KMS-11 (cell line): Measurements from ENCODE around the gene RAB17.

Experiments used
- H2AFZ ChIP-seq: fragments of 200-600 bp; sonication (generic); 2 replicates; pipeline ENCODE4 v1.6.1; 2016; ENCODE audit warnings: antibody characterized with exemption, mixed run types, low read depth
- H3K27ac ChIP-seq: fragments of 200-600 bp; sonication (generic); 2 replicates; pipeline ENCODE4 v1.6.1; 2016; ENCODE audit warnings: mild to moderate bottlenecking, mixed run types
- H3K27me3 ChIP-seq: fragments of 200-600 bp; sonication (generic); 2 replicates; pipeline ENCODE4 v1.6.1; 2017; ENCODE audit warnings: mild to moderate bottlenecking, low read depth, mixed run types, moderate library complexity; ENCODE audit not compliant: insufficient read depth
- H3K36me3 ChIP-seq: fragments of 200-600 bp; sonication (generic); 2 replicates; pipeline ENCODE4 v1.6.1; 2017; ENCODE audit warnings: mild to moderate bottlenecking, mixed run types; ENCODE audit not compliant: insufficient read depth
- H3K4me1 ChIP-seq: fragments of 200-600 bp; sonication (generic); 2 replicates; pipeline ENCODE4 v1.6.1; 2016; ENCODE audit warnings: mild to moderate bottlenecking, low read depth, mixed run types; ENCODE audit not compliant: poor library complexity, severe bottlenecking
- H3K4me2 ChIP-seq: fragments of 200-600 bp; sonication (generic); 2 replicates; pipeline ENCODE4 v1.7.0; 2016; ENCODE audit warnings: mild to moderate bottlenecking, mixed run types
- H3K4me3 ChIP-seq: fragments of 200-600 bp; sonication (generic); IDR thresholded peaks from 2 replicates; pipeline ENCODE4 v1.6.1; 2017; ENCODE audit warnings: low read depth, low read length, mixed read lengths; ENCODE audit not compliant: insufficient read depth
- H3K79me2 ChIP-seq: fragments of 200-600 bp; sonication (generic); 2 replicates; pipeline ENCODE4 v1.6.1; 2016; ENCODE audit warnings: low read depth, mixed run types; ENCODE audit not compliant: insufficient read depth
- H3K9ac ChIP-seq: fragments of 200-600 bp; sonication (generic); 2 replicates; pipeline ENCODE4 v1.6.1; 2016; ENCODE audit warnings: mild to moderate bottlenecking, mixed run types
- H4K20me1 ChIP-seq: fragments of 200-600 bp; sonication (generic); 2 replicates; pipeline ENCODE4 v1.6.1; 2016; ENCODE audit warnings: mild to moderate bottlenecking, mixed run types; ENCODE audit not compliant: insufficient read depth
- TF ChIP-seq, protein P1 (sequence below): fragments of 200-600 bp; sonication (generic); conservative IDR thresholded peaks from 2 replicates; pipeline ENCODE4 v1.6.1; 2017; ENCODE audit warnings: low read depth, mild to moderate bottlenecking, antibody characterized with exemption, low read length, moderate library complexity, mixed read lengths

RAB17 gene

DNA sequence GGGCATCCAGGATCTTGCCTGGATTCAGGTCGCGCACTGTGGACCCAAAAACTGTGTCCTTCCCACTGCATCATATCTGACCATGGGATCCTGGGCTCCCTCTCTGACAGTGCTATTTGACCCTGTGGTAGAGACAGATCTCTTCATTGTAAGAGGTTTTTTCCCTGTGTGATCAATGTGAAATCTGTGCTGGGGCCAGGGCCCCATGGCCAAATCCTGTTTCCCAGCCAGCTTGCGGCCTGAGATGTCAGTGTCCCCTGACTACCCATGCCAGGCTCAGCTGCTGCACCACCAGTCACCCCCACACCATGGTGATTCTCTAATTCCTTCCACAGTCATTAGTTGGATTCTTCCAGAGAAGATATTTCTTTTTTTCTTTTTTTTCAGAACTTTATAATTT, 20.6 kb downstream of the RAB17 start:
- Histone ChIP-seq H4K20me1 (no peaks in the 10 kb centered on the region), H3K27me3 (no peaks in the 10 kb centered on the region), H3K4me3 (no peak overlapping the region), H2AFZ (no peak overlapping the region), H3K9ac (no peak overlapping the region), H3K27ac (no peak overlapping the region), H3K36me3 (no peaks in the 10 kb centered on the region), H3K4me1 (peaks cover 6% of the 10 kb centered on the region), H3K79me2 (no peaks in the 10 kb centered on the region), H3K4me2 (no peak overlapping the region)
- TF ChIP-seq, protein P1, sequence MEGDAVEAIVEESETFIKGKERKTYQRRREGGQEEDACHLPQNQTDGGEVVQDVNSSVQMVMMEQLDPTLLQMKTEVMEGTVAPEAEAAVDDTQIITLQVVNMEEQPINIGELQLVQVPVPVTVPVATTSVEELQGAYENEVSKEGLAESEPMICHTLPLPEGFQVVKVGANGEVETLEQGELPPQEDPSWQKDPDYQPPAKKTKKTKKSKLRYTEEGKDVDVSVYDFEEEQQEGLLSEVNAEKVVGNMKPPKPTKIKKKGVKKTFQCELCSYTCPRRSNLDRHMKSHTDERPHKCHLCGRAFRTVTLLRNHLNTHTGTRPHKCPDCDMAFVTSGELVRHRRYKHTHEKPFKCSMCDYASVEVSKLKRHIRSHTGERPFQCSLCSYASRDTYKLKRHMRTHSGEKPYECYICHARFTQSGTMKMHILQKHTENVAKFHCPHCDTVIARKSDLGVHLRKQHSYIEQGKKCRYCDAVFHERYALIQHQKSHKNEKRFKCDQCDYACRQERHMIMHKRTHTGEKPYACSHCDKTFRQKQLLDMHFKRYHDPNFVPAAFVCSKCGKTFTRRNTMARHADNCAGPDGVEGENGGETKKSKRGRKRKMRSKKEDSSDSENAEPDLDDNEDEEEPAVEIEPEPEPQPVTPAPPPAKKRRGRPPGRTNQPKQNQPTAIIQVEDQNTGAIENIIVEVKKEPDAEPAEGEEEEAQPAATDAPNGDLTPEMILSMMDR = no peak

DNA sequence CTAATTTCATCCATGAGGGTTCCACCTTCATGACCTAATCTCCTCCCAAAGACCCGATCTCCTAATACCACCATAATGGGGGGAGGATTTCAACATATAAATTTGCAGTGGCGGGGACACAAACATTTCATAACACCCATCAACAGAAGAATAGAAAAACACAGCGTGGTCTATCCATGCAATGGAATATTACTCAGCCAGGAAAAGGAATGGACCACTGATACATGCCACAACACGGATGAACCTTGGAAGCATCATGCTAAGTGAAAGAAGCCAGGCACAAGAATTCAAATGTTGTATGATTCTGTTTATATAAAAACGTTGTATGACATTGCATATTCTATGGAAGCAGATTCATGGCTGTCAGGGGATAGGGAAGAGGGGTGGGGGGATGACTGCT, 21.5 kb downstream of the RAB17 start:
- Histone ChIP-seq H3K27me3 (no peaks in the 10 kb centered on the region), H4K20me1 (no peaks in the 10 kb centered on the region), H3K4me3 (no peak overlapping the region), H2AFZ (no peak overlapping the region), H3K36me3 (no peaks in the 10 kb centered on the region), H3K9ac (no peak overlapping the region), H3K4me1 (peaks cover 6% of the 10 kb centered on the region), H3K27ac (no peak overlapping the region), H3K4me2 (no peak overlapping the region), H3K79me2 (no peaks in the 10 kb centered on the region)
- TF ChIP-seq, protein P1 = no peak

DNA sequence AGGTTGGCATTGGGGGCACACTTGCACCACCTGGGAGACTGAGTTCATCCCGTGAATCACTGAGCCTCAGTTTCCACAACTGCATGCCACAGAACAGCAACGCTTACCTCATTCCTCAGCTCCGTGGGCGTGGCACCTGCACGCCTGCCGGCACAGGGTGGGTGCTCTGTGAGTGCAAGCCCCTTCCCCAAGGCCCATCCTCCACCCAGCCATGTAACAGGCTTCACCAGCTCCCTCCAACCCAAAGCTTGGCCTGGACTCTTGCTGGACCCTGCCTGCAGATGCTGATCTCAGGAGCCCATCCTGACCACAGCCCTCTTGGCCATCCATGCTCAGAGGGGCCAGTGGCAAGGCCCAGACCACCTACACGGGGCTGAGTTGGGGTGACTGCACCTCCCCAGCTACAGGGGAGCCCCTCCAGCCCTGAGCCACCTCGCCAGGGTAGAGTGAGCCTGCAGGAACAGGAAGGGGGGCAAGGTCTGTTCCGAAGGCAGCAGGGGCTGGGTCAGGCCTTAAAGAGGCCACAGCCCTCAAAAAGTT, 22.3 kb downstream of the RAB17 start:
- no peak overlapping the region for H2AFZ ChIP-seq
- H3K27me3 ChIP-seq = no peaks in the 10 kb centered on the region
- H3K4me1 ChIP-seq = peaks cover 6% of the 10 kb centered on the region
- H3K4me2 ChIP-seq = no peak overlapping the region
- H3K4me3 ChIP-seq = no peak overlapping the region
- H3K36me3 ChIP-seq = no peaks in the 10 kb centered on the region
- H3K27ac ChIP-seq = no peak overlapping the region
- no peak overlapping the region for H3K9ac ChIP-seq
- no peaks in the 10 kb centered on the region for H3K79me2 ChIP-seq
- H4K20me1 ChIP-seq = no peaks in the 10 kb centered on the region
- TF ChIP-seq, protein P1 = no peak

DNA sequence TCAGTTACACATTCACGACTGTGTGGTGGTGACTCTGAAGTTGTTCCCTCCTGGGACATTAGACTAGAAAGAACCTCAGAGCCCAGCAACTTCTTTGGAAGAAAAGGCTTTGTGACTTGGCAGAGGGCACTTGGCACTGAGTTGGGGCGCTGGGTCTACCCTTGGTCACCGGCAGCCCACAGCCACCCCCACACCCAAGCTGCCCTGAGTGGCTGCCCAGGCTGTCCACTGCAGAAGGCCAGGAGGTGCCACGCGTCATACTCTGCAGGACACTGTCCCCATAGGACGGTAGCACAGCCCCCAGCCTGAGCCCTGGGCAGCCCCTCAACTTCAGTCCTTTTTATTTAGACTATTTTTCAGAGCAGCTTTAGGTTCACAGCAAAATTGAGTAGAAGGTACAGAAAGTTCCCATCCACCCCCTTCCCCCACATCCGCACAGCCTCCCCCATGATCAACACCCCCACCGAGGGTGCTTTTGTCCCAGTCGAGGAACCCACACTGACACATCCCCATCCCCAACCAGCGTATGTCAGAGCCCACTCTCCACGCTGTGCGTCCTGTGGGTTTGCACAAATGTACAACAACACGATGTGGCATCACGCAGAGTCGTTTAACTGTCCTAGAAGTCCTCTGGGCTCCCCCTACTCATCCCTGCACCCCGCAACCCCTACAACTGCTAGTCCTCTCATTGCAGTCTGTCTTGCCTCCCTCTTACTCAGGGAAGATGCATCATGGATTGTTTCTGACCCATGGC, 23.1 kb downstream of the RAB17 start:
- no peaks in the 10 kb centered on the region for H4K20me1 ChIP-seq
- TF ChIP-seq, protein P1 = no peak
- no peaks in the 10 kb centered on the region for H3K36me3 ChIP-seq
- peaks cover 4% of the 10 kb centered on the region for H3K4me1 ChIP-seq
- H3K27me3 ChIP-seq = no peaks in the 10 kb centered on the region
- H3K27ac ChIP-seq = no peak overlapping the region
- H3K4me2 ChIP-seq = no peak overlapping the region
- no peak overlapping the region for H2AFZ ChIP-seq
- H3K79me2 ChIP-seq = no peaks in the 10 kb centered on the region
- H3K9ac ChIP-seq = no peak overlapping the region
- no peak overlapping the region for H3K4me3 ChIP-seq
